HG03045 (cell line): ENCODE measurements around the gene ACSF3.

Experiments used
- ATAC-seq: cut with Tn5 transposase; IDR thresholded peaks from one replicate; pipeline ENCODE4 v1.9.1; 2021; ENCODE audit warnings: mild to moderate bottlenecking, moderate library complexity; ENCODE audit not compliant: unreplicated experiment

Gene ACSF3

DNA sequence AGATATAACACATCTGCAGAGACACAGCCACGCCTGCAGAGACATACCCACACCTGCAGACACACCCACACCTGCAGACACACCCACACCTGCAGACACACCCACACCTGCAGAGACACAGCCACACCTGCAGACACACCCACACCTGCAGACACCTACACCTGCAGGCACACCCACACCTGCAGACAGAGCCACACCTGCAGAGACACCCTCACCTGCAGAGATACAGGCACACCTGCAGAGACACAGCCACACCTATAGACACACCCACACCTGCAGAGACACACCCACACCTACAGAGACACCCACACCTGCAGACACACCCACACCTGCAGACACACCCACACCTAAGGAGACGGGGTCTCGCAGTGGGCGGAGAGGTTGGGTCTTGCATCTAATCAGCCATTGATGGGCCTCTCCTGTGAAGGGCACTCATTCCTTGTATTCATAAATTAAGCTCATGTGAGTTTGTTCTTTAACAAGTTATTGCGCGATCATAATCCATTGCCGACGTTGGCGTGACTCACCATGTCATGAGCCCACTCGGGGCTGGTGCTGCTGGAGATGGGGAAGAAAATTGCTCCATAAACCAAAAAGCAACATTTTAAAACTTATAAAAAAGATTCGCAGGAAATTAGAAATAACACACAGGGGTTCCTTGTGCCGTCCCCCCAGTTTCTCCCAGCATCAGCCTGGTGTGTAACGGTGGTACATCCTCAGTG is 49.0 kb downstream of the ACSF3 start:
- no peak for ATAC-seq

DNA sequence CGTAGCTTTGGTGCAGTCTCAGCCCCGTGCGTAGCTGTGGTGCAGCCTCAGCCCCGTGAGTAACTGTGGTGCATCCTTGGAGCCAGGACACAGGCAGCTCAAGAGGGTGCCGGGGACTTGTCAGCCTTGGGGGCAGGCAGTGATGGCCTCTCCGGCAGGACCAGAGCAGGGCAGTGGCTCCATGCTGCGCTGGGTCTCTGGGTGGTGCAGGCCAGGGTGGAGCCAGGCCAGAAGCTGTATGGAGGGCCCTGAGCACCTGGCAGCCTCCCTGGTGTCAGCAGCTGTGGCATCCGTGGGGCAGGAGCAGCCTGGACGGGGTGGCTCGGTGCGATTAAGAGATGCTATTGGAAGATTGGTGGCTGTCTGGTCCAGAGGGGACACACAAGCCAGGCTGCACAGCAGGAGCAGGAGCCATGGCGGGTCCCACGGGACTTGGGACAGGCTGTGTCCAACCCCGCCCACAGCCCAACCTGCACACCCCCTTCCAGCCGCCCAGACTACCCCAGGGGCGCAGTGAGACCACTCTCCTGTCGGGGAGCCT is 49.6 kb downstream of the ACSF3 start:
- no peak for ATAC-seq

DNA sequence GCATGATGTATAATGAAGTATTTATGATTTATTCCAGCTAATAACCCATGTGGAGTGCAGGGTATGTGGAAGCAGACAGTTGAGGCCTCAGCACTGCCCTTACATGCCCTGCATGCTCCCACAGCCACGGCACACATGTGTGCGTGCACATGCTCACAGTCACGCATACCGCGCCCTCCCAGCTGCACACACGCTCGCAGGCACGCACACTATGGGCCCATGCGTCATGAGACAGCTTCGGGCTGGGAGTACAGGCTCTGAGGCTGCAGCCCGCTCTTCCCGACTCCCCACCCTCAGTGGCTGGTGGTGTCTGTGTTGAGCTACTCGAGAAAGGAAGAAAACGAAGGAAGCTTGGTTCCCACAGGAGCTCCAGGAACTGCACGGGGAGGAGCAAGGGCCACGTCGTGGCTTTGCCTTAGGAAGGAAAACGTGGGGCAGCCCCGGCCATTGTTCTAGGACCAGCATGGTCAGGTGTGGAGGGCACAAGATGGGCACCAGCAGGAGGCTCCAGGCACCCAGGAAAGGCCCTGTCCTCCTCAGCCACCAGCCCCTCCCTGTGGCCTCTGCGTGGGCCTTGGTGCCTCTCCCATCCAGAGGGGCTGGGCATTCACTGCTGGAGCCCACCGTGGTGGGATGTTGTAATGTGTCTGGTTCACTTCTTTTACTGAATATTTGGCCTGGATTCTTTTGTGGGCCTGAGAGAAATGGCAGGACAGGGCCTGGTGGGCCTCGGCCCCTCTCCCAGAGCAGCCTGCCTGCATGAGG is 50.4 kb downstream of the ACSF3 start:
- ATAC-seq, result no peak

DNA sequence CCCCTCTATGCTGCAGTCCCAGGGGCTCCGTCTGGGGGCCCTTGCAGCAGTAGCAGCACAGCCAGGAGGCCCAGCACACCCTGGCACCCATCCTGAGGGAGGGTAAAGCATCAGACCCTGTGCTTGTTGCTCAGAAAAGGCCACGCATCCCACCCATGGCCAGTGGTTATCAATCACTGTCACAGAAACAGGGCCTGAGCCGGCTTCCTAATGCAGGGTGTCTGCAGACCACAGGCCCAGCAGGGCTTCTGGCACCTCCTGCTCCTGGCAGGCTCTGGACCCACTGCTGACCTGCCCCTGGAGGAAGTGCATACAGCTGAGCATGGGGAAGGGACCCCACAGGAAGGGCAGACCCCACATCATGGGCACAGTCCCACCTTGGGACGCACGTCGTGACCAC is 51.0 kb downstream of the ACSF3 start:
- ATAC-seq, result no peak

DNA sequence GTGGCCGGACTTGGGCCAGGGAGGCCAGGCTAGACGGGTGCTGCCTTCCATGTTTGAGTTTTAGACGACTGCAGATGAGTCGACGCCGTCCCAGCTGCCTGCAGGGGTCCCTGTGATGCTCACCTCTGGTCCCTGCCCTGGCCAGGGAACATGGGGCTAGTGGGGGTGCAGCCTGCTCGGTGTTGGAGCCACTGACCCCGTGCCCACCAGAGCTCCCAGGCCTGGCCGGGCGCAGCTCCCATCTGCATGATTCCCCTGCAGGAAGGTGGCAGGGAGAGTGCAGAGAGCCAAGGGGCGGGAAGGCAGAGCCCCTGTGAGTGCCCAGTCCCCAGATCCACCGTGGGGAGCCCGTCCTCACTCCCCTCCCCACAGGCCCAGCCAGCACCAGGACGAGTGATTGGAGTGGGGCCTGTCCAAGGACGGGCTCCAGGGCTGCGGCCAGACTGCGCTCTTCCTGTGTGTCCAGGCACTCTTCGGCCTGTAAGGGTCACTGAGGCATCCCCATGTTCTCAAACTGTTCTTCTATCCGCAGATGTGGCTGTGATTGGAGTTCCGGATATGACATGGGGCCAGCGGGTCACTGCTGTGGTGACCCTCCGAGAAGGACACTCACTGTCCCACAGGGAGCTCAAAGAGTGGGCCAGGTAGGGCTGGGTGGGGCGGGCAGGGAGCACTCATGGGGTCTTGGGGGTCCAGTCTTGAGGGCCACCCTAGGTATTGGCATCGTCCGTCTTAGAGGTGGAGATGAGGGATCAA is 51.9 kb downstream of the ACSF3 start:
- ATAC-seq, result no peak

DNA sequence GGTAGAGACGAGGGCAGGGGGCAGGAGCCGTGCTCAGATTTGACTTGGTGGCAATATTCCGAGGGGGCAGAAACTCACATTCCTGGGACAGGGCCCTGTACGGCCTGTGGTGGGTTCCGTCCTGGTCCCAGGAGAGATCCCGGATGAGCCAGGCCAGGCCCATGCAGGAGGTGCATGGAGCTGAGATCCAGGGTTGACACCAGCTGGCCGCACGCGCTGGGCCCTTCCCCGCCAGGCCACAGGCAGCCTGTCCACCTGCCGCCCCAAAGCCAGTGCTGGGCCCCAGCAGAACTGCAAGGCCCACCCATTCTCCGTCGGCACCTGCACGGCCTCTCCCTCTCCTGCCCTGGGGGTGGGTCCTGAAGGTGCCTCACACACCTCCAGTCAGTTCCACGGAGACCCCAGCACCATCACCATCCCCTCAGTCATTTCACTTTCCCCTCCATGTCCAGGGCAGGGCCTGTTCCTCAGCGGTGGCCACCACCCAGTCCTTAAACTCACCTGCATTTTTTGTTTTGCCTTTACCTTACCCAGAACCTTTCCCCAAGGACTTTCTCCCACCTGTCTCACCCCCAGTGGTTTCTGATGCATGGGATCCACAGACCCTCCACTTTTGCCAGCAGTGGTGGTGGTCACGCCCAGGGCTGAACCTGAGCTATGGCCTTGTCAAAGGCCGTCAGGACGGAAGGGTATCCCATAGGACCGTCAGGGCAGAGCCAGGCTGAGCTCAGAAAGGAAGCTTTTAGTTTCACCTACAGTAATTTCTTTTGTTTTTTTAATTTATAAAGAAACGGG is 52.8 kb downstream of the ACSF3 start:
- ATAC-seq, result no peak

DNA sequence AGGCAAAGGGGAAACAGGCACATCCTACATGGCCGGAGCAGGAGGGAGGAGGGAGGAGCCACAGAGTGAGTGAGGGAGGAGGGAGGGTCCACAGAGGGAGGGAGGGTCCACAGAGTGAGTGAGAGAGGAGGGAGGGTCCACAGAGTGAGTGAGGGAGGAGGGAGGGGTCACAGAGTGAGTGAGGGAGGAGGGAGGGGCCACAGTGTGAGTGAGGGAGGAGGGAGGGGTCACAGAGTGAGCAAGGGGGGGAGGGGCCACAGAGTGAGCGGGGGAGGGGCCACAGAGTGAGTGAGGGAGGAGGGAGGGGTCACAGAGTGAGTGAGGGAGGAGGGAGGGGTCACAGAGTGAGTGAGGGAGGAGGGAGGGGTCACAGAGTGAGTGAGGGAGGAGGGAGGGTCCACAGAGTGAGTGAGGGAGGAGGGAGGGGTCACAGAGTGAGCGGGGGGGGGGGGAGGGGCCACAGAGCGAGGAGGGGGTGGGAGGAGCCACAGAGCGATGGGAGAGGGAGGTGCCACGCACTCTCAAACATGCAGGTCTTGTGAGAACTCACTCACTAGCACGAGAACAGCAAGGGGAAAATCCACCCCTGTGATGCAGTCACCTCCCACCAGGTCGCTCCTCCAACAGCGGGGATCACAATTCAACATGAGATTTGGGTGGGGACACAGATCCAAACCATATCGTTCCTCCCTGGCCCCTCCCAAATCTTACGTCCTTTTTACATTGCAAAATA is 53.6 kb downstream of the ACSF3 start:
- ATAC-seq, result no peak

DNA sequence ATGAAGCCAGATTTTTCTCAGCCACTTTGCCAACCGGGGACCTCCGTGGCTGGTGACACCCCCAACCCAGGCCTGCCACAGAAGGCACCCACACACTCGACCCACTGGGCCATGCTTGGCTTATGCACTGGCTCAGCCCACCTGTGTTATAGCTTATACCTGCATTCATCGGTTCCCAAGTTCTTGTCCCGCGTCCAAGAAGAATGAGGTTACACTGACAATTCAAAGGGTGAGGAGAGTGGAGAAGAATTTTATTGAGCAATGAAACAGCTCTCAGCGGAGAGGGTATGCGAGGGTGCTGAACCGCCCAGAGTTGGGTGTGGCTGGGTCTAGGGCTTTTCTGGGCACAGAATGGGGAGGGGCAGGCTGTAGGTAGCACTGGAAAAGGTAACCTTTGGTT is 55.7 kb downstream of the ACSF3 start:
- ATAC-seq, result no peak

DNA sequence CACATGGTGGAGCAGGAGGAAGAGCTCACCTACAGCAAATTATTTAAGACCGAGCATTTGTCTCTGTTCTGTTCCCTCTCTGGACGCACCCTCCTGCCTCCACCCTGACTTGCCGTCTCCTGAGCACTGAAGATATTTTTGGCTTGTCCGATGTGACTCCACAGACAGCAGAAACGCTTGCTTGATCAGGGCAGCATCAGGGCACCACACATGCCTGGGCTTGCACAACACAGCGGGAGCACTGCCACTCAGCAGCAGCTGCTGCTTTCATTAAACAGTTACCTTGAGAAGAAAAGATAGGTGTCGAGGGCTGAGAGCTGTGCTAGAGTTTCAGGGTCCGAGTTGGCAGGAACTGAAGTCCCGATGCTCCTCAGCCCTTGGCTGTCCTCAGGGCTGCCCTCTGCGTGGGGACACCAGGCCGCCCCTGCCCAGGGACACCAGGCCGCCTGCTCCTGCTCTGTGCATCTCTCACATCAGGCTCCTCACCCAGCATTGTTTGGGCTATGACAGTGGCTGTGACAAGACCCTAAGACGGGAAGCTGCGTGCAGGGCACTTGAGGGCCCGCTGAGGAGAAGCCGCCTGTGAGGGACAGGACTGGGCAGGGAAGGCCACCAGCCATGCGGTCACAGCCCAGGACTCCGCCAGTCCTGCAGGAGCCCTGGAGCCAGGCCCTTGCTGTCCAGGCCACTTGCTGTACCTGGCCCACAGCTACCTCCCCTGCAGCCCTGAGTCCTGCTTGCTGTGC is 56.6 kb downstream of the ACSF3 start:
- ATAC-seq, result no peak

DNA sequence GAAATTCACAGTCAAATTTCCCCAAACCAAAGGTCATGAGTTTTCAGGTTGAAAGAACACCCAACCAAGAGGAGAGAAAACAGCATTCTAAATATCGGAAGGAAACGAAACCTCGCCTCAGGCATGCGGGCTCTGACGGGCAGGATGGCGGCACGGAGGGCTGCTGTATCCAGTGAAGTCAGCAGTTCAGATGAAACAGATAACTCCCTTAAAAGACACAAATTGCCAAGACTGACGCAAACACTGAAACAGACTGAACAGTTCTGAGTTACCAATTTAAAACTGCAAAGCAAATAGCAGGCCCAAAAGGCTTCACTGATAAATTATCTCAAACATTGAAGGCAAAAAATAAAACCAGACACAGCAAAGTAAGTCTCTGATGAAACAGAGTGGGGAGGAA is 57.3 kb downstream of the ACSF3 start:
- ATAC-seq, result no peak

DNA sequence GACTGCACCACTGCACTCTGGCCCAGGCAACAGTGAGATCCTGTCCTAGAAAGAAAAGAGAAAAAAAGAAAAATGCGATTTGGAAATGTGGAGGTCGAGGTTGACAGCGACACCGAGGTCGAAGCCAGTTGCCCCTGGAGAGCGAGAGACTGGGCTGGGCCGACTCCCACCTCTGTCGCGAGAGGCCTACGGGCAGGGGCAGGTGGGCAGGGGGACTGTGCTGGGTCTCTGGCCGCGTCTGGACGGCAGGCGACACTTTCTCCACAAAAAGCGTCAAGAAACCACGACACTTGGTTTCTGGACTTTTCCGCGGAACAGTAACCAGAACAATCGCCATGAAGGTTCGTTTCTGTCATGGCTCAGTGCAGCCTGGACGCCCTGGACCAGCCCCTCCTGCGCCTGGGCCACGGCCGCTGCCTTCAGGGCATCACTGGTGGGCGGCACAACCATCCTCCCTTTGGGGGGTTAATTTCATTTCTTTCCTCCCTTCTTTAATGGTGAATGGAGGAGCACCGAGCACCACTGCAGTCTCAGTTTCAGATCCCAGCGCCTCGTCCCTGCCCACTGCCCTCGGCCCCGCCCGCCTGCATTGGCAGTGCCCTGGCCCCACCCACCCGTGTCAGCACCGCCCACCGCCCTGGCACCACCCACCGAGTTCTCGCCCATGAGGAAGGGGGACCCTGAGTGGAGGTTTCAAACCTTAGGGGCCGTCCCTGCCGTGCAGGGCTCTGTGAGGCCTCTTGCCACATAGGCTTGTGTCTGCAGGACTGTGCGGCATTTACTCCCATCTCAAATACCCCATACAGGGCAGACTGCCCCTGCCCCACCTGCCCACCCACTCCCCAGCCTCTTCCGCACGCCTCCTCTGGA is 59.4 kb downstream of the ACSF3 start:
- no peak for ATAC-seq

DNA sequence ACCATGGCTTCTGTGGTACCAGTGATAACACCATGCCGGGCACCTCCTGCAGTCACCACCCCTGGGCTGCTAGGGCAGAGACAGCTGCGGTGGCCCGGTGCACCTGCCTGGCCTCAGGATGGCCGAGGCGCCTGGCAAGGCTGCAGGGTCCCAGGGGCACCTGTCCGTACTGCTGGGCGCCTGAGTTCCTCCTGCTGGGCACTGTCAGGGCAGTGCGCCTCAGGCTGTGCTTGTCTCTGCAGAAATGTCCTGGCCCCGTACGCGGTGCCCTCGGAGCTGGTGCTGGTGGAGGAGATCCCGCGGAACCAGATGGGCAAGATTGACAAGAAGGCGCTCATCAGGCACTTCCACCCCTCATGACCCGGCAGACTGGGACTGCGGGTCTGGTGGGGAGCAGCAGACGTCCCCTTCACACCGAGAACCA is 60.2 kb downstream of the ACSF3 start:
- ATAC-seq, result no peak

DNA sequence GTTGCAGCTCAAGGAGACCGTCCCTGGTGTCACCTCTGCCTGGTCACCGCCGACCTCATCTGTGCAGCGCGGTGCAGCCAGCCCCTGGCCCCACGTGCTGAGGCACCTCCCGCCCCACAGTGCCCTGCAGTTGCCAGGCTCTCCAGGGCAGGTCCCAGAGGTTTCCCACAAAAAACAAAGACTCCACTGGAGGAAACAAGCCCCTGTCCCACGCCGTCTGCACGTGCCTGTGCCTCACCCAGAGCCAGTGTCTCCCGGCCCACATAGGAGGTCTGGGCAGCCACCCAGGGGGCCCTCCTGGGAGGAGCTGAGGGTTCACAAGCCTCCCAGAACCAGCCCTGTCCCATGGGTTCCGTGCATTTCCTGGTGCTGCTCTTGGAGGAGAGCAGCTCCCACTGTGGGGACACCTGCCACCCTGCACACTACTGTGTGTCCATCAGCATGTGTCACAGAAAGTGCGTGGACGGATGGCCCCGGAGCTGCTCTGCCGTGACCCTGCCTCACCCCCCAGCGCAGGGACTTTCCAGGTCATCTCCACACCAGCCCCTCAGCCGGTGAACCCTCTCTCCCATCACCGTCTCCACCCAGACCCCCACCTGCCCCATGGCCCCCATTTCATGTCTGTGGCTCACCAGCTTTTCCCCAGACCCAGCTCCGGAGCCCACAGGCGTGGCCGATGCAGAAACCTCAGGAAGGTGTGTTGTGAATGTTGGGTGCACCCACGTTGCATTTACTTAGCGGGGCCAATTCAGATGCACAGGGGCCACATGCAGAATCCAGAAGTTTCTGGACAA is 60.9 kb downstream of the ACSF3 start:
- no peak for ATAC-seq

DNA sequence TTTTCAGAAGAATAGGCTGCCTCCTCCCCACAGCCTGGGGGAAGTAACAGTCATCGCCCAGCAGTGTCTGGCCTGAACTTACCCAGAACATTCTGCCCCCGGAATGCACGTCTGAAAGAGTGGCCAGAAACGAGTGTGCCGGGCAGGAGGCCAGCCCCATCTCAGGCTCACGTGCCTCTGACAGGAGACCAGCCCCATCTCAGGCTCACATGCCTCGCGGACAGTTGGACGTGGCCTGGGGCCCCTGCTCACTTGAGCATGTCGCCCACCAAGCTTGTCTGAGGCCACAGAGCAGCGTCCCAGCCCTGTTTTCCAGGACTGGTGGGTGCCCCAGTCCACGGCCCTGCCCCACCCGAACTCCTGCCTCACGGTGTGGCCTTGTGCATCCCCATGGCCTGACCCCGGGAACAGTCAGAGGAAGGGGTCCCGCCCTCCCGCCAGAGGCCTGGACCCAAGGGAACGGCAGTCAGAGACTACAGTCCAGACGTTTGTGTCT is 61.6 kb downstream of the ACSF3 start:
- ATAC-seq, result no peak

DNA sequence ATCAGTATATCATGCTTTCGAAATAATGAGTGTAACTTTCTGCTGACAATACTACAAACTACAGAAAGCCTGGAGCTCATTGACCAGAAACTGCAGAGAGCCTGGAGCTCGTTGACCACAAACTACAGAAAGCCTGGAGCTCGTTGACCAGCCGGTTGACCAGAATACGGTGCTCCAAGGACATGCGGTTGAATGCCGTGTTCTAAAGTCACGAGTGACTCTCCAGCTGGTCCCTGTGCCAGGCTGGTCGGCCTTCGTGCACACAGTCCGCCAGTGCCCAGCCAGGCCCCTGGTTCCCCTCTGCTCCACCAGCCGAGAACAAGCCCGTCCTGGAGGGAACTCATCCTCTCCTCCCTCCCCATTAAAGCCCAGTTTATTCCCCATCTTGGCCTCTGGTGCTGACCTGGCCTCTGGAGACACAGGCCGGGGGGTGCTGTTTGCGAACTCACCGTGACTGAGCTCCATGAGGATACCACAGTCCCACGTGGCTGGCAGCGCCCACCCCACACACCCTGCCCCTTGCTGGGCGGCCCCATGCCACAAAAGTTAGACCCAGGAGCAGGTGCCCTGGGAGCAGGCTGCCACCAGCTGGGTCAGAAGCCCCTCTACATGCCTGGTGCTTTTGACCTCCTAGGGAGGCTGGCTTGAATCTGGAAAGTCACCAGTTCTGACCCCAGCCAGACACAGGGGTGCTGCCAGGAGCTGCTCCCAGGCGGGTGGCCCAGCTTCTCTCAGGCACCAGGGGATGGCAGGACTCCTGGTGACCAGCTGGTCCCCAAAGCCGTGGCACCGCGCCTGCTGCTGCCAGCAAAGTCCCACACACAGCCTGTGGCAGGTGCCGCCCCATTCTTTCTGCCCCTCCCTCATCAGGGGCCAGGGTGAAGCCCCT is 62.4 kb downstream of the ACSF3 start:
- ATAC-seq, result no peak
